Stimulated activated CD8-positive, alpha-beta memory T cell treated with anti-CD3 and anti-CD28 coated beads, Interleukin-15, amount 100 ng/mL, for 24 hours (primary cell): ENCODE measurements around the gene CLMP.

Experiments
- DNase-seq: peaks from one replicate; pipeline ENCODE4 v3.0.0-alpha.2; 2020; ENCODE audit warnings: low read depth

The CLMP gene

DNA sequence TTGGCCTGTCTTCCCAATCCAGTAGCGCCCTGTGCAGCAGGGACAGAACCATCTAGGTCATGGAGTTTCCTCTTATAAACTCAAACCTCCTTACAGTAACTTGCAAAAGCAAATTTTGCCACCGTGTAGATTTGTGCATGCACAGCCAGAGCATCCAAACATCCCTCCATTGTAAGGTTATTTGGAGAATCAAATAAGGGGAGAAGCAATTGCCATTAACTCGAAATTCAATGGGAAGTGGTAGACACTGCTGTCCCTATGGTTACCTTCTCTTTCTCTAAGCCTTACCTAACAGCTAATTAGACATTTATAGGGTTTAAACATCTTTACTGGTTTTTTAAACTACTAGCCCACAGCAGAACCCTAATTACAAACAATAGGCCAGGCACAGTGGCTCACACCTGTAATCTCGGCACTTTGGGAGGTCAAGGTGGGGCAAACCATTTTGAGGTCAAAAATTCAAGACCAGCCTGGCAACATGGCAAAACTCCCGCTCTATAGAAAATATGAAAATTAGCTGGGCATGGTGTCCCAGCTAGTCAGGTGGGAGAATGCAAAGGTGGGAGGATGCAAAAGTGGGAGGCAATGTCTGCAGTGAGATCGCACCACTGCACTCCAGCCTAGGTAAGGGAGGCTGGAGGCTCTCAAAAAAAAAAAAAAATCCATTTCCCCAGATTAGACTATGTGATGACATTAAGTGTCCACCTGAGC is 139.7 kb downstream of the CLMP start:
- no peak for DNase-seq

DNA sequence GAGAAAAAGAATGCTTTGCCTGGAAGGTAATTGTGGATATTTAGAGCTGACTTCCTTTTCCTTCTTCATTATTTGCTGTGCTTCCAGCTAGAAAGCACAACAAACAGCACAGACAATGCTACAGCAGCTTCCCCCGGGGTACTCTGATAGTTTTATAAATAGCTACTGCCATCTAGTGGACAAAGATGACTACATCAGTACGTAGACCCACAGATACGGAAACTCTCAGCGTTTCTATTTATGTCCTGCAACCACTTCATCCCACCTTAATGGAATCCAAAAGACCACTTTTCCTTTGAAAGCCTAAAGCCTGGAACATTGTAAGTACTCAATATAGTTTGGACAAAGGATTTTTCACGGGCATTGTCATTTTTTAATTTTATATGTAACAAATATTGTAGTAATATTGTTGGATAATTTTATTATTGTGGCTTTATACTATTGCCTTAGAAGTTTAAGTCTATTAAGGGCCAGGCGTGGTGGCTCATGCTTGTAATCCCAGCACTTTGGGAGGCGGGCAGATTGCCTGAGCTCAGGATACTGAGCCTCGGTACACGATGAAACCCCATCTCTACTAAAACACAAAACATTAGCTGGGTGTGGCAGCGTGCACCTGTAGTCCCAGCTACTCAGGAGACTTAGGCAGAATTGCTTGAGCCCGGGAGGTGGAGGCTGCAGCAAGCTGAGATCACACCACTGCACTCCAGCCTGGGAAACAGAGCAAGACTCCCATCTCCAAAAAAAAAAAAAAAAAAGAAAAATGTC is 140.6 kb downstream of the CLMP start:
- DNase-seq = no peak

DNA sequence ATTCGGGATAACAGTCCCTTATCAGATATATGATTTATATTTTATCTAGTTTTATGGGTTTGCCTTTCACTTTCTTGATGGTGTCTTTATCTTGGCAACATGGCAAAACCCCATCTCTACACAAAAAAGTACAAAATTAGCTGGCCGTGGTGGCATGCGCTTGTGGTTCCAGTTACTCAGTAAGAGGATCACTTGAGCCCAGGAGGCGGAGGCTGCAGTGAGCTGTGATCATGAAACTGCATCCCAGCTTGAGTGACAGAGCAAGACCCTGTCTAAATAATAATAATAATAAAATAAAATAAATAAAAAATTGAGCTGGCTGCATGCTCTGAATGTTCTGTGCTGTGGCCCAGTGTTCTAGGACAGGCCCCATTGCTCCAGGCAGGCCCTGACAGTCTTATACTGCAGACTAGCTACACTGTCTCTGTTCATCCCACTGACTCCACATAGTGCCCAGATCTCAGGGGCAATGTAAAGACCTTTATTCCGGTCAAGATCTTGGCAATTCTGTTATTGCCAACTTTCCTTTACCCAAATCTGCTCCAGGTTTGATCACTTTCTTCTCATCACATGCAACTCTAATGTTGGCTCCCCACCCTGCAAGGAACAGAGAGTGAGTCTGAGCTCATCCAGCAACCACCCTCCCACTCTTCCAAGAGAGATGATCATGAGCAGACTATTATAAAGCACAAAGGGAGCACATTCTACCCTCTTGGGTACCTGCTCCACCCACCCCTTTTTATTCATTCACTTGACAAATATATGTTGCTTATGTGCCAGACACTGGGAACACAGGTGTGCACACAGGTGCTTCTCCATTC is 141.9 kb downstream of the CLMP start:
- no peak for DNase-seq

DNA sequence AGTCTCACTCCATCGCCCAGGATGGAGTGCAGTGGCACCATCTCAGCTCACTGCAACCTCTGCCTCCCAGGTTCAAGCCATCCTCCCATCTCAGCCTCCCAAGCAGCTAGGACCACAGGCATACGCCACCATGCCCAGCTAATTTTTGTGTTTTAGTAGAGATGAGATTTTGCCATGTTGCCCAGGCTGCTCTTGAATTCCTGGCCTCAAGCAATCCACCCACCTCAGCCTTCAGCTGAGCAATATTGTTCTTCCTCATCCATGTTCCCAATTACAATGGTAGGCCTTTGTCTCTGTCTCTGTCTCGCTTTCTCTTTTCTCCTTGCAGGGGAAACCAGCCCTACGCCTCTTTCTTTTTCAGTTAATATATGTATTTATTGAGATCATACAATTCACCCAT is 143.4 kb downstream of the CLMP start:
- no peak for DNase-seq

DNA sequence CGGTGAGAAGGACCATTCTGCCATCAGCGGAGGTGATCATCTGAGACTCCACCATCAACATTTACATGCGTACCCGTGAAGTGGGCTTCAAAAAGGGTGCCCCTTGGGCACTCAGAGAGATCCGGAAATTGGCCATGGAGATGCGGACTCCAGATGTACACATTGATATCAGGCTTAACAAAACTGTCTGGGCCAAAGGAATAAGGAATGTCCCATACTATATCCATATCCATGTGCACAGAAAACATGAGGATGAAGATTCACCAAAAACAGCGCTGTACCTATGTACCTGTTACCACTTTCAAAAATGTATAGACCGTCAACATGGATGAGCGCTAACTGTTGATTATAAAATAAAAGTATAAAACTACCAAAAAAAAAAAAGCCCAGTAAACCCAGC is 143.9 kb downstream of the CLMP start:
- DNase-seq = no peak

DNA sequence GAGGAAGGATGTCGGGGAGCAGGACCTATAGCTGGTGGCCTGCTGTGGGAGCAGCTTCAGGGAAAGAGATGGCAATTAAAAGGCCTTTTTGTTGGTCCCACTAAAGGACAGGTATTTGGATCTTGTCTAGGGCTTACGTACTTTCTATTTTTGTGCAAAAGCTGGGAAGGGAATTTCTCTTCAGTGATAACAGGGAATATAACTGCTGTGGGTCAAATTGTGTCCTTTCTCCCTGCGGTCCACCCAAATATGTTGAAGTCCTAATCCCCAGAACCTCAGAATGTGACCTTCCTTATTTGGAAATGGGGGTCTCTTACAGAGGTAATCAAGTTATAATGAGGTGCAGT is 147.1 kb downstream of the CLMP start:
- no peak for DNase-seq

DNA sequence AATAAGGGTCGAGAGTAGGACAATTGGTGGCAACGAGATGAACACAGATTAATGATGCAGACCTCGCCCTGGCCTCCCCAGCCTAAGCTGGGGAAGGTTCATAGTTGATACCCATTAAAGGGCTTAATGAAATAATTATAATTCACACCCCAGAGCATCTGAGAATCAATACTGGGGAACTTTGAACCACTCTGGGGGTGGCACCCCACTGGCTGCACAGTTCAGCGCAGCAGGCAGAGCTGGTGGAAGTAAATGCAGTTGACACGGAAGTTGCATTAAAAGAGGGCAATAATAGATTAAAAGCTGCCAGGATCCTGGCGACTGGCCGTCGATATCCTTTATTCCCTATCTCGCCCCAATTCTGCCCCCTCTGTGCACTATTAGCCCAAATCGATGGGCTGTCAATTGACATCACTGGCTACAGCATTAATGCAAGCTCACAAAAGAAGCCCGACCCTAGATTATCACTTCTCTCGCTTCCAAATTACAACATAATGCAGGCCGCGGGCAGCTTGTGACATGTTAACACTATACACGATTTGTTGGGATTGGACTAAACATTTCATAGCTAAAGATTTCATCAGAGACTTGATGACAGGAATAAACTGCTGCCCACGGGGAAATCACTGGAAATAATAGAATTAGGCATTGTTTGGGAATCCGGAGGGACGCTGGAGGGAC is 147.6 kb downstream of the CLMP start:
- no peak for DNase-seq

DNA sequence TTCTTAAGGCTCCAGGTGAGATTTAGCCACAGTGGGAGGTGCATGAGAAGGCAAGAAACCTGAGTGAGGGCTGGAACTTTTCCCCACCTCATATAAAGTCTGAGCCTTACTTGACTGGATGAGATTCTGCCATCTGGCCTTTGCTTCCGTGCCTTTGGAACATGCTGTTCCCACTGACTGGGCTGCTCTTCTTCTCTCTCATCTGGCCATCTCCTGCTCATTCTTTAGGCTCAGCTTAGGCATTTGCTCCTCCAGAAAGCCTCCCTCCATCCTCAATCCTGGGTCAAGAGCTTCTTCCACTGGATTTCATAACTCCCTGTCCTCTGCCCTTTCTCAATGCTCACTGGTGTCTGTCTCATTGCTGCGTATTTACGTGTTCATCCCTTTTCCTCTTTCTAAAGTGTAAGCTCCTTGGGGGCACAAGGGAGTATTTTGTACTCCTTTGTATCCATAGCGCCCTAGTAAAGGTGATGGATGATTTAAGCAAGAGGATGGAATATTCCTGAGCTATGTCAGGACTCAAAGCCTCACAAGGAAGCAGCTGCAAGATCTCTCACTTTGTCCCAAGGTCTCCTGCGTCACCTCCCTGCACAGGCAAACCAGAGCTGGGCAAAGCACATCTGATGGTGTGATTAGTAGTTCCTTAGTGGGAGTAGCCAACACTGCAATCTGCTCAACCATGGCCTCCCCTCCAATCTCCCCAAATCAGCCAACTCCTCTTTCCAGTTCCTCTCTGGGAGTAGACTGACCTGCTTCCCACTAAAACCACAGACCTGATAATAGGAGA is 148.4 kb downstream of the CLMP start:
- DNase-seq = no peak

DNA sequence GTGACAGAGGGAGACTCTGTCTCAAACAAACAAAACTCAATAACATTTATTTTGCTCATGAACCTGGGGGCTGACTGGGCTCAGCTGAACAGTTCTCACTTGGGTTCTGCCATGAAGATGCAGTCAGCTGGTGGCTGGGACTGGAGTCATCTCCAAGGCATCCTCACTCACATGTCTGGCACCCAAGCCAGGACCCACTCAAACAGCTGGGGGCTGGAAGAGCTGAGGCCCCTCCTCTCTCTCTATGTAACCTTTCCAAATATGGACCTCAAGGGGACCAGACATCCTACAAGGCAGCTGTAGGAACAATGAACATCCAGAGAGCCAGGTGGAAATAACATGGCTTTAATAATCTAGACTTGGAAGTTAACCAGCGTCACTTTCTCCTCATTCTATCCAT is 149.9 kb downstream of the CLMP start:
- no peak for DNase-seq

DNA sequence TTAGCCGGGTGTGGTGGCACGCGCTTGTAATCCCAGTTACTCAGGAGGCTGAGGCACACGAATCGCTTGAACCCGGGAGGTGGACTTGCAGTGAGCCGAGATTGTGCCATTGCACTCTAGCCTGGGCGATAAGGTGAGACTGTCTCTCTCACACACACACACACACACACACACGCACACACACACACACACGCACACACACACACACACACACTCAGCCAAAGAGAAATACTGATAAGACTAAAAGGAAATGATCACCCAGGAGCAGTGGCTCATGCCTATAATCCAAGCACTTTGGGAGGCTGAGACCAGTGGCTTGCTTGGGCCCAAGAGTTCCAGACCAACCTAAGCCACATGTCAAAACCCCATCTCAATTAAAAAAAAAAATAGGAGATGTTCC is 153.9 kb downstream of the CLMP start:
- no peak for DNase-seq

DNA sequence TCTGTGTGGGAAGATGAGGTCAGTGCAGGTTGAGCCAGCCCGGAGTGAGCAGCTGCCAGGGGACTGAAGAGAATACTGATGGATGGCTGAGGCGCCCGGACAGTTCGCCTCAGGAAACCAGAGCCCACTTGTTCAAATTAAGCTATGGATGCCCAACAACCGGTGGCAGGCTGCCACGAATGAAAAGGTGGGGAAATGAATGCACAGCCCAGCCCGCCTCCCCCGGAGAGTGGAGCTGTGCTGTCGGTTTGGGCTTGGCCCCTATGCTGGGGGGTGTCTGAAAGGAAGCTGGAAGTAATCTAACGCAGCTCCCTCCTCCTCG is 155.0 kb downstream of the CLMP start:
- DNase-seq = no peak

DNA sequence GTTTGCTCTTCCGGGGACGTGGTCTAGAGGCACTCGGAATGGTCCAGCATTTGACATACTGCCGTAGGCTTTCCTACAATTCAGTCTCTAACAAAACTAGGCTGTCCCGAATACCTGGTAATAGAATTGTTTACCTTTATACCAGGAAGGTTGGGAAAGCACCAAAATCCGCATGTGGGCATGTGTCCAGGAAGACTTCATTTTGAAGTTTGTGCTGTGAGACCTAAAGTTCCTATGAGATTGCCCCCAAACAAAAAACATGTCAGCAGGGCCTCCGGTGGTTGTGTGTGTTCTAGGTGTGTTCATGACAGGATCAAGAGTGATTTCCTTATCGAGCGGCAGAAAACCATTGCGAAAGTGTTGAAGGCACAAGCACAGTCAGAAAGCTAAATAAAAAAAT is 159.2 kb downstream of the CLMP start:
- no peak for DNase-seq

DNA sequence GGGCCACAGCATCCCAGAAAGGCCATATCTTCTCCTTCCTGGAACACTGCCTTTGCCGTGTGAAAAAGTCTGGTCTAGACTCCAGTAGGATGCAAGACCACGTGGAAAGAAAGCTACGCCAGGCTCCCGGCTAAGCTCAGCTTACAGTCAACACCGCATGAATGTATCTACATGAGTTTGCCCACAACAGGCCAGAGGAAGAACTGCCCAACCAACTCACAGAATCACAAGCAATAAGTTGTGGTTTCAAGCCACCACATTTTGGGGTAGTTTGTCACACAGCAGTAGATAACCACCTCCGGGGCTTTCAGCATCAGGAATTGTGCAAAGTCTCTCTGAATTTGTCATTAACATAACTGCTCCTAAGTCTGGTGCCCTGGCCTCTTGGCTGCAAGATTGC is 160.5 kb downstream of the CLMP start:
- no peak for DNase-seq

DNA sequence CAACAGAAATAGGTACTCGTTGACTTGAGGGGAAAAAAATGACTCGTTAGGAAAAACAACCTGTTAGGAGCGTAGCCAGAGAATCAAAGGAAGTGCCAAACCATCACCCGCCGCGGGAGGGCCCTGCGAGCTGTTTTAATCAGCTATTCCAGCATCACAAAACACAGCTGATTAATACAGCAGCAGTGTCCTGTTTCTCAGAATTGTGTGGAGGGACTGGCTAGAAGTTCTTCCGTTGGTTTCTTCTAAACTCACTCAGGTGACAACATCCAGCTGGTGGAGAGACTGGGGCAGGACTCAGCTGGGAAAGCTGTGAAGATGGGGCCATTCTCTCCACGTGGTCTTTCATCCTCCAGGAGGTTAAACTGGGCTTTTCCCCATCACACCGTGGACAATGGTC is 161.2 kb downstream of the CLMP start:
- no peak for DNase-seq

DNA sequence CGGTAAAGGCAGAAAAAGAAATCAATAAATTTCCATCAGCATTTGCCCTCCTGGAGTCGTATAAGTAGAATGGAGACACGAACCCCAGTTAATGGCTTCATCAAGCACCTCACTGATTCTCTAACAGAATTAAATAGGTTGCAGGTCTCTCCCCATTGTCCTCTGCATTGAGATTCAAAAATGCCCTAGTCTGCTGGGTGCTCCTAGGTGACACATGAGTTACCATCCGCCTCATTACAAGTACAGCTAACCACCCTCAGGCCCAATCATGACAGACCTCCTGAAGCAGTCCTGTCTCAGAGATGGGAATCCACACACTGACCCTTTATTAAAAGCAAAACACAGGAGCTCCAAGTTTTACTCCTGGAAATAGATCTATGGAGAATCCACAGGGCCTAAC is 164.5 kb downstream of the CLMP start:
- no peak for DNase-seq

DNA sequence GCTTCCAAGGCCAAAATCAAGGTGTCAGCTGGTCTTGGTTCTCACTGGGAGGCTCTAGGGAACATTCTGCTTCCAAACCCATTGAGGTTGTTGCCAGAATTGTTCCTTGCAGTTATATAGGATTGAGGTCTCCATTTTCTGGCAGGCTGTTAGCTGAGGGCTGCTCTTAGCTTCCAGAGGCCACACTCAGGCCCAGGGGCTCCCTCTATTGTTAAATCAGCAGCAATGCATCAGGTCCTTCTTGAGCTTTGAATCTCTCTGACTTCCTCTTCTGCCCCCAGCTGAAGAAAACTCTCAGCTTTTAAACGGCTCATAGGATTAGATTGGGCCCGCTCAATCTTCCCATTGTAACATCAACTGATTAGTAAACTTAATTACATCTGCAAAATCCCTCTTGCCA is 174.1 kb downstream of the CLMP start:
- no peak for DNase-seq
